ENCODE data around the gene IL32. TPM values are rescaled to one million over a fixed set of nuclear protein-coding genes. Genes with fewer than 3 reads are reported as not detected.

IL32 gene
- total RNA-seq, 4 donors from 2014 or later: 4.2 to 32.9 (median 21.7) TPM

- Histone ChIP-seq H3K4me1 (peaks cover 0 to 47% (median 21%) of the 10 kb centered on the region in 4 donors), H3K4me3 (no peak overlapping the region), H3K27me3 (peaks cover 0 to 47% of the 10 kb centered on the region in 2 donors), H3K36me3 (peaks cover 0 to 22% (median 5%) of the 10 kb centered on the region in 3 donors), H3K27ac (no peak overlapping the region), H3K9me3 (no peaks in the 10 kb centered on the region)
- TF ChIP-seq EP300 (IDR thresholded peaks at IDR 0.05) (no peak), POLR2A (IDR thresholded peaks at IDR 0.05) (no peak)
- TF ChIP-seq, protein P1, sequence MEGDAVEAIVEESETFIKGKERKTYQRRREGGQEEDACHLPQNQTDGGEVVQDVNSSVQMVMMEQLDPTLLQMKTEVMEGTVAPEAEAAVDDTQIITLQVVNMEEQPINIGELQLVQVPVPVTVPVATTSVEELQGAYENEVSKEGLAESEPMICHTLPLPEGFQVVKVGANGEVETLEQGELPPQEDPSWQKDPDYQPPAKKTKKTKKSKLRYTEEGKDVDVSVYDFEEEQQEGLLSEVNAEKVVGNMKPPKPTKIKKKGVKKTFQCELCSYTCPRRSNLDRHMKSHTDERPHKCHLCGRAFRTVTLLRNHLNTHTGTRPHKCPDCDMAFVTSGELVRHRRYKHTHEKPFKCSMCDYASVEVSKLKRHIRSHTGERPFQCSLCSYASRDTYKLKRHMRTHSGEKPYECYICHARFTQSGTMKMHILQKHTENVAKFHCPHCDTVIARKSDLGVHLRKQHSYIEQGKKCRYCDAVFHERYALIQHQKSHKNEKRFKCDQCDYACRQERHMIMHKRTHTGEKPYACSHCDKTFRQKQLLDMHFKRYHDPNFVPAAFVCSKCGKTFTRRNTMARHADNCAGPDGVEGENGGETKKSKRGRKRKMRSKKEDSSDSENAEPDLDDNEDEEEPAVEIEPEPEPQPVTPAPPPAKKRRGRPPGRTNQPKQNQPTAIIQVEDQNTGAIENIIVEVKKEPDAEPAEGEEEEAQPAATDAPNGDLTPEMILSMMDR (IDR thresholded peaks at IDR 0.05): peak; percentile 55 to 81 (median 75)
- DNase-seq (ENCODE audit: low spot score in 2 of 2): peak; percentile 40 to 49
- 7 to 27% methylated on average over 22 to 43 of the region's 58 CpGs for WGBS, 2 donors
These were observed 37.3 kb upstream of the IL32 start for GRCh38 chr16:3027983-3028715.

- no peak for DNase-seq (ENCODE audit: low spot score in 2 of 2)
These were observed 36.6 kb upstream of the IL32 start for GRCh38 chr16:3028716-3029319.

DNA sequence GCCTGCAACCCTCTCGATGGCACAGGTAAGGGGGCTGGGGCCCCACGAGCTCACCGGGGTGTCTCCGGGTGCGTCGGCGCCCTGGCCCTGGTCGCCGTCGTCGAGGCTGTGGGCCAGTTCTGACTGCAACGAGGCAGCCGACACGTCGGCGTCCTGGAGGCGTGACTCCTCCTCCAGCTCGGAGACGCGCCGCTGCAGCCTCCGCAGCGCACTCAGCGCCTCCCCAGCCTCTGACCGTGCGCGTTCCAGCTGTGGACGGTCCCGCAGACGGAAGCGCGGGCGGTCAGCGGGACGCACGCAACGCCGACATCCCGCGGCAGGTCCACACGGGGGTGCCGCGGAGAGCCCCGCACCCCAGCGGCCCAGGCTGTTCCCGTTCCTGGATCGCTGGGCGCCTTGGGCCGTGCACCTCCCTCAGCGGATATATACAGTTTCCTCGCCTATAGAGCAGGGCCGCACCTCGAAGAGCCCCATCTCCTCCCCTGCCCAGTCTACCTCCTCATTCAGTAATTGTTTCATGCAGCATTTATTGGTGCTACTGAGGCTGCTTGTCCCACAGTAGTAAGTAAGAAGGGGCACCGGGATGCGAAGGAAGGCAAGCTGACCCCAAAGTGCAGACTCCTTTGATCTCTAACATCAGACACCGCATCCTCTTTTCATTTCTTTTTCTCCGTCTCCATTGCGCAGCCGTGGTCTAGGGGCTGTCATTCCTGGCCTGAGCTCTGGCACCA is 35.8 kb upstream of the IL32 start:
- Histone ChIP-seq H3K4me1 (peaks cover 0 to 36% (median 16%) of the 10 kb centered on the region in 4 donors), H3K27ac (no peak overlapping the region), H3K27me3 (peaks cover 0 to 62% of the 10 kb centered on the region in 2 donors), H3K36me3 (peaks cover 0 to 22% (median 5%) of the 10 kb centered on the region in 3 donors), H3K9me3 (no peaks in the 10 kb centered on the region), H3K4me3 (no peak overlapping the region)
- TF ChIP-seq EP300 (IDR thresholded peaks at IDR 0.05): no peak
- TF ChIP-seq, protein P1 (IDR thresholded peaks at IDR 0.05): no peak
- TF ChIP-seq POLR2A (IDR thresholded peaks at IDR 0.05): no peak
- 11 to 16% methylated on average over 45 to 59 of the region's 59 CpGs for WGBS, 2 donors
- no peak for DNase-seq (ENCODE audit: low spot score in 2 of 2)

More at GRCh38 chr16:3028716-3029319, 36.6 kb upstream of the IL32 start:
- no peak for TF ChIP-seq EP300 (IDR thresholded peaks at IDR 0.05)
- Histone ChIP-seq H3K27ac (no peak overlapping the region), H3K27me3 (peaks cover 0 to 54% of the 10 kb centered on the region in 2 donors), H3K9me3 (no peaks in the 10 kb centered on the region), H3K4me3 (no peak overlapping the region), H3K4me1 (peaks cover 0 to 42% (median 16%) of the 10 kb centered on the region in 4 donors), H3K36me3 (peaks cover 0 to 22% (median 5%) of the 10 kb centered on the region in 3 donors)
- 31 to 42% methylated on average over 8 to 15 of the region's 15 CpGs for WGBS, 2 donors

DNA sequence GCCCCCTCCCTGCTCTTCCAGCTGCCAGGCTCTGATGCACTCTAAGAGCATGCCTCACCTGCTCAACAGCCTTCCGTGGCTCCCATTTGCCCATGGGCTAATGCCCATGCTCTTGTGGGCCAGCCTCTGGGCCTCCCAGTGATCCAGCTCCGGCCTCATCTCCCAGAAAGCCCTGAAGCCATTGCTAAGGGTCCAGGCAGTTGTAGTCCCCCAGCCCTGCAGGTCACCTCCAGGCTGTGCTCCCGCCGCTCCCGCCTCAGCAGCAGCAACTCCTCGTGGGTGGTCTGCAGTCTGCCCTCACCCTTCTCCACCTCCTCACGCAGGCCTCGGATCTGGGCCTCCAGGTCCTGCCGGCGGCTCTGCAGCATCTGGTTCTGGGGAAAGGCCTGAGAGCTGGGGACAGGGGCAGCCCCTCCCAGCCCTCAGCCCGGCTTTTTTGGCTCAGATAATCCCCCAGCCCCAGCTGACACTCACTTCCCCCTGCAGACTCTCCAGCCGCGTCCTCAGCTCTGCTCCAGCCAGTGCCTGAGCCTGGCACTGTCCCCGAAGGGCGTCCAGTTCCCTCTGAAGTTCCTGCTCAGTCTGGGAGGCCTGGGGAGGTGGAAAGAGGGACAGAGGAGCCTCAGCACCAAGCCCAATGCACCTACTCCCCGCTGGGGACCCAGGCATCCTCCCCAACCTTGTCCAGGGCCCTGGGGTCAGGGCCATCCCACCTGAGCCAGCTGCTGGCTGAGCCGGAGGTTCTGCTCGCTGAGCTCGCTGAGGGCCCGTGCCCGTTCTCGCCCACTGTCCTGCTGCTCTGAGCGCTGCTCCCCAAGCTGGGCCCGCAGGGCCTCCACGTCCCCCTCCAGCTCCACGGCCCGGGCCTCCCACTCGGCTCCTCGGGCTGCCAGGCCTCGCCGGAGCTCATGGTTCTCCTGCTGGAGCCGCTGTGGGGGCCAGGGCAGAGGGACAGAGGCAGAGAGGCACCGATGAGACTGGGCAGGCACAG is 34.9 kb upstream of the IL32 start:
- TF ChIP-seq, protein P1 (IDR thresholded peaks at IDR 0.05): no peak
- TF ChIP-seq POLR2A (IDR thresholded peaks at IDR 0.05) (no peak), EP300 (IDR thresholded peaks at IDR 0.05) (no peak)
- peaks cover 0 to 19% (median 5%) of the 10 kb centered on the region in 3 donors for H3K36me3 ChIP-seq
- no peak overlapping the region for H3K4me3 ChIP-seq
- peaks cover 0 to 71% of the 10 kb centered on the region in 2 donors for H3K27me3 ChIP-seq
- WGBS, 2 donors: 73 to 79% methylated on average over 33 of the region's 33 CpGs
- DNase-seq (ENCODE audit: low spot score in 2 of 2): no peak
- peaks cover 0 to 28% (median 16%) of the 10 kb centered on the region in 4 donors for H3K4me1 ChIP-seq
- no peaks in the 10 kb centered on the region for H3K9me3 ChIP-seq
- no peak overlapping the region for H3K27ac ChIP-seq

- H3K4me1 ChIP-seq: peaks cover 0 to 39% (median 16%) of the 10 kb centered on the region in 4 donors
- DNase-seq (ENCODE audit: low spot score in 2 of 2): no peak
- peaks cover under 1 to 92% of the 10 kb centered on the region in 2 donors for H3K27me3 ChIP-seq
- WGBS, 2 donors: 19 to 27% methylated on average over 7 of the region's 7 CpGs
- no peaks in the 10 kb centered on the region for H3K36me3 ChIP-seq
- TF ChIP-seq, protein P1 (IDR thresholded peaks at IDR 0.05): no peak
- TF ChIP-seq EP300 (IDR thresholded peaks at IDR 0.05) (no peak), POLR2A (IDR thresholded peaks at IDR 0.05) (no peak)
- no peak overlapping the region for H3K27ac ChIP-seq
- H3K4me3 ChIP-seq: no peak overlapping the region
- H3K9me3 ChIP-seq: no peaks in the 10 kb centered on the region
These were observed 32.8 kb upstream of the IL32 start for GRCh38 chr16:3032624-3033023.
